Measurements from ENCODE around the gene KNDC1. TPM values are rescaled to one million over a fixed set of nuclear protein-coding genes. Genes with fewer than 3 reads are reported as not detected.
"Not testable (repeated sequence)": the region's sequence is repeated elsewhere in the genome, so short reads cannot be mapped to it uniquely, and the experiment has no call there.

KNDC1 gene
- total RNA-seq, 1 experiment from 2014 or later = 0.34 TPM

DNA sequence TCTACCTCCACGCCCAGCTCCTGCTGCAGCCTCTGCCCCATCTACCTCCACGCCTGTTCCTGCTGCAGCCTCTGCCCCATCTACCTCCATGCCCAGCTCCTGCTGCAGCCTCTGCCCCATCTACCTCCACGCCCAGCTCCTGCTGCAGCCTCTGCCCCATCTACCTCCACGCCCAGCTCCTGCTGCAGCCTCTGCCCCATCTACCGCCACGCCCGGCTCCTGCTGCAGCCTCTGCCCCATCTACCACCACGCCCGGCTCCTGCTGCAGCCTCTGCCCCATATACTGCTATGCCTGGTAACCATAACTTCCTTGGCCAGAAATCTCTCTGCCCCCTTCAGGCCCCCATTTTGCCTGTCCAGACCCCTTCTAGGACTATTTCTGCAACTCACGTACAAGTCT lies 105.0 kb downstream of the KNDC1 start:
- DNase-seq (ENCODE audit: low read depth, low spot score); in situ Hi-C loops (cut with HindIII; ENCODE audit: low pct_unique_long_range_greater_than_20kb, low sequenced_read_pairs): not testable (repeated sequence)

DNA sequence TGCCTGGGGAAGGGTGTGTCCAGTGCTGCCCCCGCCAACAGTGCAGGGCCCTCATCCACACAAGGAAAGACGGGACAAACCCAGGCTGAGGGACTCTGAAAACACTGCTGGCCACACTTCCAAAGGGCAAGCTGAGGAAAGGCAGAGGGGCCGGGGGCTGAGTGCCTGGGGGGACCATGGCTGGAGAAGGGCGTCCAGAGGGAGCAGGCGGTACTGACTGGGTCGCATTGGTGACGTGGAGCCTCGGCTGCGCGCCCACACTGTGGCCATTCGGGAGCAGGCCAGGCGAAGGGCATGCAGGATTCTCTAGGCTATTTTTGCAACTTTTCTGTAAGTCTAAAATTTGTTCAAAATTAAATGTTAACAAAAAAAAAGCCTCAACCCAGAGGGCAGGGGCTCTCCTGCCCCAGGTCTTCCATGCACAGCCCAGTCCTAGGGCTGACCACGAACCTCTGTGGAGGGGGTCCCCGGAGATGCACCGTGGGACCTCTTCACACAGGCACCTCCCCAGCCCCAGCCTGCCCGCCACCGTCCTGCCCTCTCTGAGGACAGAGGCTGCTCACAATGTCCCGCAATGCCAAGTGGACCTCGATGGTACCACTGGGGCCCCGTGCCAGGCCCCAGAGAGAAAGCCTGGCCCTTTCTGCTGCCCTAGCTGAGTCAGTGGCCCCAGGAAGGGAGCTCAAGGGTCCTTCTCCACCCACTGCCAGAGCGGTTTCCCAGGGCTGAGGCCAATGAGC lies 106.2 kb downstream of the KNDC1 start:
- in situ Hi-C loops (cut with HindIII; ENCODE audit: low pct_unique_long_range_greater_than_20kb, low sequenced_read_pairs) = no loop called here
- DNase-seq (ENCODE audit: low read depth, low spot score) = no peak

DNA sequence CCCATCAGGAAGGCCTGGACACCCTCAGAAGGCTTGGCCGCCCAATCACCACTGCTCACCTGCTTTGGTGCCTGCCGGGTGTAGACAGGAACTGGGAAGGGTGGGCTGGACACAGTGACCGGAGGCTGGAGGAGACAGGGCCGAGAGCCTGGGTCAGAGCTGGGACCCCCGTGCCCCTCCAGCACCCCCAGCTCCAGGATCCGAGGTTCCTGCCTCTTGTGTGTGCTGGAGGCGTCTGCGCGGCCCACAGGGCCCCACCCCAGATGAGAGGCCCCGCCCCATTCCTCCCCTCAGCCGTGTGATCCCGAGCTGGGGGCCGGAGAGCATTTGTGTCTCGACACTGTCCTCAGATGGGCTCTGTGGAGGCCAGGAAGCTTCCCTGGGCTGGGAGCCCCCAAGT lies 107.3 kb downstream of the KNDC1 start:
- DNase-seq (ENCODE audit: low read depth, low spot score) = no peak
- in situ Hi-C loops (cut with HindIII; ENCODE audit: low pct_unique_long_range_greater_than_20kb, low sequenced_read_pairs) = no loop called here

DNA sequence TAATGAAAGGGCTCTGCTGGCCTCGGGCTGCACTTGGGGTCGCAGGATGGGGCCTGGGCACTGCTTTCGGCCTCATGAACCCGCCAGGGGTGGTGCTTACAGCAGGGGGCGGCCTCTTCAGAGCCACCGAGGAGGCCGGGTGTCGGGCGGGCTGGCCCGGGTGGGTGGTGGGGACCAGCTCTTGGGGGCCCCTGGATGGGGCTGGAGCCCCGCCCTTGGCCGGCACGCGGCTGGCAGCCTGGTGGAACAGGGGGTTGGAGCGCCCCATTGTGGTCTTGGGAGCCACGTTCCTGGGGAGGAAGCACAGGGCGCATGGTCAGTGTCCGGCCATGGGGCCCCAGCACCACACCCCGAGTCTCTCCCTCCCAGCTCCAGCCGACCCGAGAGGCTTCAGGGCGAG lies 107.8 kb downstream of the KNDC1 start:
- in situ Hi-C loops (cut with HindIII; ENCODE audit: low pct_unique_long_range_greater_than_20kb, low sequenced_read_pairs) = no loop called here
- no peak for DNase-seq (ENCODE audit: low read depth, low spot score)

DNA sequence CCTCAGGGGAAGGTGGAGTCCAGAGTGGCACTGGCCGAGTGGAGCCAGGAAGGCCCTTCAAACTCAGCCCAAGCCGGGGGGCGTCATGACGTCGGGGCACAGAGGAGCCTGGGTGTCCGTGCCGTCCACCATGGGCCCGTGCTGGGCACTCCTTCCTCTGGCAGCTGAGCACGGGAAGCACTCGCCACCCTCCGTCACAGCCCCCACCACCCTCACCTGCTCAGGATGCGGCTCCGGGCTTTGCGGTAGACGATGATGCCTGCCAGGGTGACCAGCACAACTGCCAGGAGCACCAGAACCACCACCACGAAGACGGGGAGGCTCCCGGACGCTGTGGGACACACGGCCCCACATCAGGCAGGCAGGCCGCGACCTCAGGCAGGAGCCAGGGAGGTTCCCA lies 108.5 kb downstream of the KNDC1 start:
- DNase-seq (ENCODE audit: low read depth, low spot score) = no peak
- in situ Hi-C loops (cut with HindIII; ENCODE audit: low pct_unique_long_range_greater_than_20kb, low sequenced_read_pairs) = no loop called here

DNA sequence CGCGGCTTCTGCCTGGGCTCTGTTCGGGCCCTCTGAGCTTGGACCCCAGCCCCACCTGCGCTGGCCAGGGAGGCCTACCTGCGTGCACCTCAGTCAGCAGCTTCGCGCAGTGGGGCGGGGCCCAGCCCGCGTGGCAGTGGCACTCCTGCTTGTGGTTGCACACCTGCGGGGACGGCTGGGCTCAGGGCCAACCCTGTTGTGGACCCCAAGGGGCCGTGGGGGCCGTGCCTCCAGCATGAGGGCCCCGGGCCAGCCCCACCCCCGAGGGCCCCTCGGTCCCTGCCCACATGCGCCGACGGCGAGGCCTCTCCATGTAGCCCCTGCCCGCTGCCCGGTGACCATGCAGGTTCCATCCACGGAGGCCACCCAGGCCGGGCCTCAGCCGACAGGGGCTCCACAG lies 109.3 kb downstream of the KNDC1 start:
- no peak for DNase-seq (ENCODE audit: low read depth, low spot score)
- in situ Hi-C loops (cut with HindIII; ENCODE audit: low pct_unique_long_range_greater_than_20kb, low sequenced_read_pairs) = no loop called here

DNA sequence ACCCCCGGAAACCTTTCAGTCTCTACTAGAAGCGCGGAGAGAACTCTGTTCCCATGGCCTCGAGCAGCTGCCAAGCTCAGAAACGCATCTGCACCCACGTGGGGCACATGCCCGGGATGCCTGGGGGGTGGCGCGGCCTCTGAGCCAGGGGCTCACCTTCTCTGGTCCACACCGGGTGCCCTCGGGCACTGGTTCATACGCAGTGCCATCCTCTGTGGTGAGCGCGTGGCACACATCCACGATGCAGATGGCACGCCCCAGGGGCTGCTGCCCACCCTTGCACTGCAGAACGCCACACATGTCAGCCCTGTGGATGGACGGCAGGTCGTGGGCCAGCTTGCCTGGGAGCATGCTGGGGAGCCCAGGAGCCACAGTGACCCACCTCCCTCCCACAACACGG lies 110.2 kb downstream of the KNDC1 start:
- in situ Hi-C loops (cut with HindIII; ENCODE audit: low pct_unique_long_range_greater_than_20kb, low sequenced_read_pairs) = no loop called here
- DNase-seq (ENCODE audit: low read depth, low spot score) = no peak

DNA sequence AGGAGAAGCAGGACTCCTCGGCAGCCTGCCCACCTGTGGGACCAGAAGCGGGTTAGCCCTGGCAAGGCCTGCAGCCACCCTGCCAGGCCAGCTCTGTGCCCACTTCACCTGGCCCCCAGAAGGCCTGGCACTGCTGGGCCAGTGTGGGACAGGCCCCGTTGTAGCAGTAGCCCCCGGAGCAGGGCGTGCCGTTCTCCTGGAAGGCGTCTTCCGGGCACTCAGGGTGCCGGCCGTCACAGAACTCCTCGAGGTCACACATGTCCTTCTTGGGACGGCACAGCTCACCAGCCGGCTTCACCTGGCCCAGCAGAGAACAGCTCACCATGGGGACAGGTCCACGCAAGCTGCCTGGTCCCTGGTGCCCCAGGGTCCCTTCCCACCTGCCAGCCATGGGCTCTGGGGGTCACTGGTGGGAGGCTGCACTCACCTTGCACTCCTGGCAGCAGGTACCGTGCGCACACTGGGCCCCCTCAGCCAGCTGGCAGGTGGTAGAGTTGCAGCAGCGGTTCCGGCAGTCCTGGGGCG lies 110.8 kb downstream of the KNDC1 start:
- in situ Hi-C loops (cut with HindIII; ENCODE audit: low pct_unique_long_range_greater_than_20kb, low sequenced_read_pairs) = no loop called here
- no peak for DNase-seq (ENCODE audit: low read depth, low spot score)

DNA sequence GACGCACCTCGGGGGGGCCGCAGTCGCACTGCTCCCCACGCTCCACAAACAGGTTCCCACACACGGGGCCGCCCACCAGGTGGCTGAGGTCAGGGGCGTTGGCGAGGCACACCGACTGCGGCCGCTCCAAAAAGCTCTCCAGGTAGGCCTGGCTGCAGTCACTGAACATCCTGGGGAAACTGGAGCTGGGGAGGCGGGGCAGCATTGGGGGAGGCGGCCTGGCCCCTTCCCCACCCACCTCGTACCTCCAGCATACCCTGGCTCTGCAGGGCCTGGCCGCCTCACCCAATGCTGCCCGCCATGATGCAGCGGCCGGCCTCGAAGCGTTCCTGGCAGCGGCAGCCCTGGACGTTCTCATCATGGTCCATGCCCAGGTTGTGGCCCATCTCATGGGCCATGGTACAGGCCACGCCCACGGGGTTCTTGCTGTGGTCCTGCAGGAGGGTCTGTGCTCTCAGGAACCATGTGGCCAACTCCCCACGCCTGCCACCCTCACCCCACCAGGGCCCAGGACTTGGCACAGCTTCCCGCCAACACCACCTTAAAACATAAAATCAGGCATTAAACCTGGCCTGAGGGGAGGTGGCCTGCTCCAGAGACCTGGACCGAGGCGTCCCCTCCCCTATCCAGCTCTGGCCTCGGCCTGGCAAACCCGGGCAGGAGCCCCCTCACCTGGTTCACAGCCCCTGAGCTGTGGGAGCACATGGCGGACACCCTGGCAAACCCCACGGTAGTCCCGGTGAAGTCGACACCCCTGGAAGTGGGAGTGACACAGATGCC lies 111.7 kb downstream of the KNDC1 start:
- DNase-seq (ENCODE audit: low read depth, low spot score) = no peak
- in situ Hi-C loops (cut with HindIII; ENCODE audit: low pct_unique_long_range_greater_than_20kb, low sequenced_read_pairs) = no loop called here

DNA sequence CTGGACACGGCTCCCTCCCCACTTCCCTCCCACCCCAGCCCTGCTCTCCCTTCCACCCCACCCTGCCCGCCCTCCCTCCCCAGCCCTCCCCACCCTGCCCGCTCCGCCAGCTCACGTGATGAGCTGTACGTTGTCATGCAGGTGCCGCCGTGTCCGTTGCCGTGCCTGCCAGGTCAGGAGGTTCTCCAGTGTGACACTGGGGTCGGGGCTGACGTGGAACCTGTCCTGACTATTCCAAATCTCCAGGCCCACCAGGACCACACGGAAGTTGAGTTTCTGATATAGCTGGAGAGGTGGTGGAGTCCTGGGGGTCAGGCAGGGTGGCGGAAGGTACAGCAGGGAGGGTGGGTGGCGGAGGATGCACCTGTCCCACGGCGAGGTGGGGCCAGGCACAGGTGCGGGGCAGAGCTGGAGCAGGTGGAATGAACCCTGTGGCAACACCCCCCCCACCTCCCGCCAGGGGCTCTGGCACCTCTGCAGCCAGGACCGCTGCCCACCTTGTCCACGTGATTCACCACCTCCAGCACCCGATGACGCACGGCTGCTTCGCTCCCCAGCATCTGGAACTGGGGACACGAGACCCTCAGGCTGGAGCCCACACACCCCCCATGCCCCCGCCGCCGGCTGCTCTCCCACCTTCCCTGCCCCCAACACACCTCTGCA lies 112.4 kb downstream of the KNDC1 start:
- no peak for DNase-seq (ENCODE audit: low read depth, low spot score)
- in situ Hi-C loops (cut with HindIII; ENCODE audit: low pct_unique_long_range_greater_than_20kb, low sequenced_read_pairs) = no loop called here

DNA sequence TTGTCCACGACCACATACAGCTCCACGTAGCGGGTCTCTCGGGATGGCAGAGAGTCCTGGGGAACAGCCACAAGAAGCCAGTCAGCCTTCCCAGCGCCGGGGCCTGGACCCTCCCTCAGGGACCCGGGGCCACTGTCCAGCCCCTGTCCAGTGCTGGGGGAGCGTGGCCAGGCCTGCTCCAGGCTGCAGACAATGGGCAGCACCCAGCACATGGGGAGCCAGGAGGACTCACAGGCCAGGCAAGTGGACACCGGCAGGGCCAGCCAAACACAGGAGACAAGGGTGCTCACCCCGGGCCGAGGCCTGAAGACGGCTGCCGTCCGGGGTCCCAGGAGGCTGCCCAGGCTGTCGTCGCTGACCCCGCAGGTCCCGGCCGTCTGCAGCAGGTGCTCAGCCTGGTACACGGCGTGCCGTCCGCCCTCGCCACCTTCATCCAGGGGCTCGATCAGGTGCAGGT lies 113.0 kb downstream of the KNDC1 start:
- no peak for DNase-seq (ENCODE audit: low read depth, low spot score)
- in situ Hi-C loops (cut with HindIII; ENCODE audit: low pct_unique_long_range_greater_than_20kb, low sequenced_read_pairs) = no loop called here

DNA sequence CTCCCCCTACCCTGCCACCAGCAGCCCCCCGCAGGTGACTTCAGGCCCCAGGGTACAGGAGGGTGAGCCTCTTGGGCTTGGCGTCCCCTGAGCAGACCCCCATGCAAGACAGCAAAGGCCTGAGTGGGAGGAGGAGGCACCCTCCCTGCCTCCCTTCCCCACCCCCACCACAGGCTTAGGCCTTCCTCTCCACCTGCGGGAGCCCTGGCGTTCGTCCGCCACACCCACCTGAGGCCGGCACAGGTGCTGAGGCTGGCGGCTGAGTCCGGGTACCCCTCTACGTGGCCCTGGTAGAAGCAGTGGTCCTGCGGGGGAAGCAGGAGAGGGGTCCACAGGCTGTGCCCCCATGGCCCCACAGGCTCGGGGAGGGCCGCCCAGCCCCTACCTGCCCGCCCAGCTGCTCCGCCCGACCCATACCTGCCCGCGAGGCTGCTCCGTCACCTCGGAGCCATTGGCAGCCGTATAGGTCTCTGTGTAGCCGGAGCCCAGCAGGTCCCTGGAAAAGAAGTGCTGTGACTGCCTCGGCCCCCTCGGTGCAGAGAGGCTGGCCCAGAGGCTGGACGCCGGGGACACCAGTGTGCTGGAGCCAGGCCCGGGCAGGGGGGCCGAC lies 113.6 kb downstream of the KNDC1 start:
- in situ Hi-C loops (cut with HindIII; ENCODE audit: low pct_unique_long_range_greater_than_20kb, low sequenced_read_pairs) = no loop called here
- no peak for DNase-seq (ENCODE audit: low read depth, low spot score)

DNA sequence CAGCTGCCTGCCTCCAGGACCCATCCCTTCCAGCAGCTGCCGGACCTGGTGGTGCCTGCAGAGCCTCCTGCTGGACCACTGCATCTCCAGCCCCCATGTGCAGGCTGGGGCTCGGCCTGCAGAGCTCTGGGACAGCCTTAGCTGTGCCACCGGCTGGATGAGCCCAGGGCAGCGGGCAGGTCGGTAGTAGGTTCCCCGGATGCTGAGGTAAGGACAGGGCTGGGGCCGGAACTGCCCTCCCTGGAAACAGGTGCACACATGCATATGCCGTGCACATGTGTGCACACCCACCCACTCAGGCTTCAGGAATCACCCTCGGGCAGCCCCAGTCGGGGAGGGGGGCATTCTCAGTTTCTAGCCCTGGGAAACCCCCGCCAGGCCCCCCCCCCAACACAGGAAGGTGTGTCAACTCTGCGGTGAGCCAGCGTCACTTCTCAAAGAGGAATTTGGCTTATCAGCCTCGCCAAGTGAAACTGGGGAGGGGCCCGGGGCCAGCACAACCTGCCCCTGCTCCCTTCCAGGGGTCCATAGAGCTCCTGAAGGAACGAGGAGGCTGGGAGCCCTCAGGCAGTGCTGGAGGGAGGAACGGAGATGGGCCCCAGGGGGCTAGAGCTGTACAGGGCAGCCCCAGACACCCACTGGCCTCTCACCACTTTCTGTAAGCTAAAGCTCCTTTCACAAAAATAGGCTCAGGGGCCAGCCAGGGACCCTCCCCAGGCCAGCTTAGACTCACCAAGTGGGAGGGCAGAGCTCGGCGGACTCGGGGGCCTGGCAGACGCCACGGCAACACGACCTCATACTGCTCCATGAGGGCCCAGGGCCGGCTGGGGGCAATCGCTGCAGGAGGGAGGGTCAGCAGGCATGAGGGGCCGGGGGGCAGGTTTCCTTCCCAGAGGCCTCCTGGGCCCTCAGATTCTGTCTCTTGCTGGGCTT lies 115.0 kb downstream of the KNDC1 start:
- in situ Hi-C loops (cut with HindIII; ENCODE audit: low pct_unique_long_range_greater_than_20kb, low sequenced_read_pairs) = no loop called here
- no peak for DNase-seq (ENCODE audit: low read depth, low spot score)

DNA sequence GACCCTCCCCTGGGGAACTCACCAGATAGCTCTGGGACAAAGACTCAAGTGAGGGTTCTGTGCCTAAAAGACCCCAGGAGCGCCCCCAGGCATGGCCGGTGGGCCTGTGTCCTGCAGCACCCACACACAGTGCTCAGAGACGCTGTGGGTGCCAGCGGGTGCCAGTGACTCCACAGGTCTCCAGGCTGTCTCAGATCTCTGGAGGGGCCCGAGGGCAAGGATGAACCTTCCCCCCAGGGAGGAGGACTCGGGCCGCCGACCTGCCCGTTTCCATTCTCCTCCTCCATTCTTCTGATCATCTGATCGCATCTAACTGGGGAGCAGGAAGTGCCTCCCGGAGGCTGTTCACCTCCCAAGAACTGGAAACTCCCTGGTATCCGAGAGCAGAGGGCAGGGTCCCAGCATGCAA lies 115.7 kb downstream of the KNDC1 start:
- no peak for DNase-seq (ENCODE audit: low read depth, low spot score)
- in situ Hi-C loops (cut with HindIII; ENCODE audit: low pct_unique_long_range_greater_than_20kb, low sequenced_read_pairs) = no loop called here

All from SK-MEL-5 (cell line).